Measurements from ENCODE around the gene CDH2.

CDH2 gene

GRCh38 chr18:28041366-28041765 is 135.6 kb downstream of the CDH2 start:
- no peak for TF ChIP-seq TCF4 (CRISPR knock-in tag; IDR thresholded peaks at IDR 0.05; ENCODE audit: borderline replicate concordance)
- no peak for TF ChIP-seq CSDC2 (CRISPR knock-in tag; IDR thresholded peaks at IDR 0.05)
- TF ChIP-seq SNAI2 (CRISPR knock-in tag; IDR thresholded peaks at IDR 0.05): no peak
- no peak for TF ChIP-seq TOX (CRISPR knock-in tag; IDR thresholded peaks at IDR 0.05; ENCODE audit: borderline replicate concordance)
- no peak for TF ChIP-seq ZNF8 (CRISPR knock-in tag; IDR thresholded peaks at IDR 0.05)
- TF ChIP-seq PATZ1 (CRISPR knock-in tag; IDR thresholded peaks at IDR 0.05; ENCODE audit: borderline replicate concordance): no peak
- TF ChIP-seq ESRRG (CRISPR knock-in tag; IDR thresholded peaks at IDR 0.05): no peak
- no peak for TF ChIP-seq ISL1 (CRISPR knock-in tag; IDR thresholded peaks at IDR 0.05)
- peak; percentile 68 for ATAC-seq

GRCh38 chr18:28040716-28041115 is 136.2 kb downstream of the CDH2 start:
- peak; percentile 9; the same call in 1 of the 3 replicates for ATAC-seq
- TF ChIP-seq ISL1 (CRISPR knock-in tag; IDR thresholded peaks at IDR 0.05): peak; percentile 54; the same call in 1 of the 2 replicates
- TF ChIP-seq ZNF8 (CRISPR knock-in tag; IDR thresholded peaks at IDR 0.05): no peak
- TF ChIP-seq ZFP3 (CRISPR knock-in tag; IDR thresholded peaks at IDR 0.05): no peak

DNA sequence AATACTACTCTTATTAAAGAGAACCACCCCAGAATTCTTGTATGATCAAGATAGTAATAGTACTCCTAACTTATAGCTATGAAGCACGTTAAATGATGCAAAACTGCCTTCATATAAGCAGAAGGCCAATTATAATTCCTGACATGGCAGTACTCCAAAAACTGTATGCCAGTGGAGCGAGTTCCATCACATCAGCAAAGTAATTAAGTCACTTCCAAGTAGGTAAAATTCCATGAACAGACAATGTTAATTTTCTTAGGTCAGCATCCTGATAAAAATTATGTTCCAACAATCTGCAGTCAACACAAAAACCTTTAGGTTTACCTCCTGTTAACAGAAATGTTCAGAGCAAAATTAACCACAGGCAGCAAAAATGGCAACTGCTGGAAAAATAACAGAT is 136.7 kb downstream of the CDH2 start:
- TF ChIP-seq ZNF70 (CRISPR knock-in tag; IDR thresholded peaks at IDR 0.05): no peak
- TF ChIP-seq CSDC2 (CRISPR knock-in tag; IDR thresholded peaks at IDR 0.05): no peak
- no peak for TF ChIP-seq CREB5 (CRISPR knock-in tag; IDR thresholded peaks at IDR 0.05; ENCODE audit: low read depth)
- no peak for TF ChIP-seq POU6F1 (CRISPR knock-in tag; IDR thresholded peaks at IDR 0.05; ENCODE audit: borderline replicate concordance, low read depth)
- no peak for TF ChIP-seq RARB (CRISPR knock-in tag; IDR thresholded peaks at IDR 0.05)
- TF ChIP-seq PPARA (CRISPR knock-in tag; IDR thresholded peaks at IDR 0.05; ENCODE audit: borderline replicate concordance): no peak
- TF ChIP-seq ISL1 (CRISPR knock-in tag; IDR thresholded peaks at IDR 0.05): no peak
- TF ChIP-seq GLIS3 (CRISPR knock-in tag; IDR thresholded peaks at IDR 0.05): no peak
- no peak for TF ChIP-seq BACH2 (CRISPR knock-in tag; IDR thresholded peaks at IDR 0.05; ENCODE audit: borderline replicate concordance)
- TF ChIP-seq SNAI2 (CRISPR knock-in tag; IDR thresholded peaks at IDR 0.05): no peak
- ATAC-seq: no peak

GRCh38 chr18:28039691-28040090 is 137.2 kb downstream of the CDH2 start:
- TF ChIP-seq CREB5 (CRISPR knock-in tag; IDR thresholded peaks at IDR 0.05; ENCODE audit: low read depth) (no peak), ZC3H10 (CRISPR knock-in tag; IDR thresholded peaks at IDR 0.05) (no peak), BACH2 (CRISPR knock-in tag; IDR thresholded peaks at IDR 0.05; ENCODE audit: borderline replicate concordance) (no peak), ZFP3 (CRISPR knock-in tag; IDR thresholded peaks at IDR 0.05) (no peak), POU6F1 (CRISPR knock-in tag; IDR thresholded peaks at IDR 0.05; ENCODE audit: borderline replicate concordance, low read depth) (no peak)

DNA sequence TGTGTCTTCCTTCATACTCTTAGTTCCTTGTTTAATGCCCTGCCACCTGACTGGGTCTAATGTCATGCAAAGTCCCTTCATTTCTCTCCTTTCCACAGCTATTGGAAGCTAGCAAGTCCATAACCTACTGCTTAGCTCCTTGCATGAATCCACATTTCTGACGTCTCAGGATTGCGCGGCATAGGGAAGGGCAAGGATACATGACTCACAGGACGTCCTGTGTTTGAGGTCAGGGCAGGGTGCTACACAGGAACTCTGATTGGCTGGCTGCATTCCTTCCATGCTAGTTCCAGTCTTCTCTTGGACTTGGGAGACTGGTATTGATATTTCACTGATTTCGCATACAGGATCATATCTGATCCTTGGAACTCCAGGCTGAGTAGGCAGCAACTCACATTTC is 137.9 kb downstream of the CDH2 start:
- ATAC-seq: no peak
- TF ChIP-seq ZFP30 (CRISPR knock-in tag; IDR thresholded peaks at IDR 0.05): no peak
- TF ChIP-seq, protein P1, sequence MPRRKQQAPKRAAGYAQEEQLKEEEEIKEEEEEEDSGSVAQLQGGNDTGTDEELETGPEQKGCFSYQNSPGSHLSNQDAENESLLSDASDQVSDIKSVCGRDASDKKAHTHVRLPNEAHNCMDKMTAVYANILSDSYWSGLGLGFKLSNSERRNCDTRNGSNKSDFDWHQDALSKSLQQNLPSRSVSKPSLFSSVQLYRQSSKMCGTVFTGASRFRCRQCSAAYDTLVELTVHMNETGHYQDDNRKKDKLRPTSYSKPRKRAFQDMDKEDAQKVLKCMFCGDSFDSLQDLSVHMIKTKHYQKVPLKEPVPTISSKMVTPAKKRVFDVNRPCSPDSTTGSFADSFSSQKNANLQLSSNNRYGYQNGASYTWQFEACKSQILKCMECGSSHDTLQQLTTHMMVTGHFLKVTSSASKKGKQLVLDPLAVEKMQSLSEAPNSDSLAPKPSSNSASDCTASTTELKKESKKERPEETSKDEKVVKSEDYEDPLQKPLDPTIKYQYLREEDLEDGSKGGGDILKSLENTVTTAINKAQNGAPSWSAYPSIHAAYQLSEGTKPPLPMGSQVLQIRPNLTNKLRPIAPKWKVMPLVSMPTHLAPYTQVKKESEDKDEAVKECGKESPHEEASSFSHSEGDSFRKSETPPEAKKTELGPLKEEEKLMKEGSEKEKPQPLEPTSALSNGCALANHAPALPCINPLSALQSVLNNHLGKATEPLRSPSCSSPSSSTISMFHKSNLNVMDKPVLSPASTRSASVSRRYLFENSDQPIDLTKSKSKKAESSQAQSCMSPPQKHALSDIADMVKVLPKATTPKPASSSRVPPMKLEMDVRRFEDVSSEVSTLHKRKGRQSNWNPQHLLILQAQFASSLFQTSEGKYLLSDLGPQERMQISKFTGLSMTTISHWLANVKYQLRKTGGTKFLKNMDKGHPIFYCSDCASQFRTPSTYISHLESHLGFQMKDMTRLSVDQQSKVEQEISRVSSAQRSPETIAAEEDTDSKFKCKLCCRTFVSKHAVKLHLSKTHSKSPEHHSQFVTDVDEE (CRISPR knock-in tag; IDR thresholded peaks at IDR 0.05): no peak
- TF ChIP-seq ZNF8 (CRISPR knock-in tag; IDR thresholded peaks at IDR 0.05): no peak
- TF ChIP-seq ESRRG (CRISPR knock-in tag; IDR thresholded peaks at IDR 0.05): no peak
- no peak for TF ChIP-seq GLIS3 (CRISPR knock-in tag; IDR thresholded peaks at IDR 0.05)
- TF ChIP-seq PPARA (CRISPR knock-in tag; IDR thresholded peaks at IDR 0.05; ENCODE audit: borderline replicate concordance): no peak
- no peak for TF ChIP-seq PATZ1 (CRISPR knock-in tag; IDR thresholded peaks at IDR 0.05; ENCODE audit: borderline replicate concordance)

More at GRCh38 chr18:28039691-28040090, 137.2 kb downstream of the CDH2 start:
- ATAC-seq: no peak
